Measurements from ENCODE around the gene BABAM2.

DNA sequence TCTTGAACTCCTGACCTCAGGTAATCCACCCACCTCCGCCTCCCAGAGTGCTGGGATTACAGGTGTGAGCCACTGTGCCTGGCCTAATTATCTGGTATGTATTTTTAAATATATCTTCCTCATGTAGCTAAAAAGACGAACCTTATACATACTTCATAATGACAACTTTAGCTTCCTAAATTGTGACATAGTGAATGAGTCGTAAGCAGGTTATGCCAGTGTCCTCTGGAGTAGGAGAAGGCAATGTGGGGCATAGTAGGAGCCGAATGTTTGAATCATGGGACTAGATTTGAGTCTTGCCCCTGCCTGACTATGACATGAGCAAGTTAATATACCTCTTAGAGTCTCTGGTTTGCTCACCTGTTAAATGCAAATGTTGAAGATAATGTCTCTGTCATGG lies 406.4 kb downstream of the BABAM2 start:
- no peak for TF ChIP-seq POLR2A (IDR thresholded peaks at IDR 0.05; ENCODE audit: low read depth, low read length)
- TF ChIP-seq, protein P1, sequence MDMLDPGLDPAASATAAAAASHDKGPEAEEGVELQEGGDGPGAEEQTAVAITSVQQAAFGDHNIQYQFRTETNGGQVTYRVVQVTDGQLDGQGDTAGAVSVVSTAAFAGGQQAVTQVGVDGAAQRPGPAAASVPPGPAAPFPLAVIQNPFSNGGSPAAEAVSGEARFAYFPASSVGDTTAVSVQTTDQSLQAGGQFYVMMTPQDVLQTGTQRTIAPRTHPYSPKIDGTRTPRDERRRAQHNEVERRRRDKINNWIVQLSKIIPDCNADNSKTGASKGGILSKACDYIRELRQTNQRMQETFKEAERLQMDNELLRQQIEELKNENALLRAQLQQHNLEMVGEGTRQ (IDR thresholded peaks at IDR 0.05; ENCODE audit: borderline replicate concordance, low read depth, low read length): no peak
- TF ChIP-seq CHD2 (IDR thresholded peaks at IDR 0.05; ENCODE audit: borderline replicate concordance, low read depth, low read length): no peak
- TF ChIP-seq, protein P2, sequence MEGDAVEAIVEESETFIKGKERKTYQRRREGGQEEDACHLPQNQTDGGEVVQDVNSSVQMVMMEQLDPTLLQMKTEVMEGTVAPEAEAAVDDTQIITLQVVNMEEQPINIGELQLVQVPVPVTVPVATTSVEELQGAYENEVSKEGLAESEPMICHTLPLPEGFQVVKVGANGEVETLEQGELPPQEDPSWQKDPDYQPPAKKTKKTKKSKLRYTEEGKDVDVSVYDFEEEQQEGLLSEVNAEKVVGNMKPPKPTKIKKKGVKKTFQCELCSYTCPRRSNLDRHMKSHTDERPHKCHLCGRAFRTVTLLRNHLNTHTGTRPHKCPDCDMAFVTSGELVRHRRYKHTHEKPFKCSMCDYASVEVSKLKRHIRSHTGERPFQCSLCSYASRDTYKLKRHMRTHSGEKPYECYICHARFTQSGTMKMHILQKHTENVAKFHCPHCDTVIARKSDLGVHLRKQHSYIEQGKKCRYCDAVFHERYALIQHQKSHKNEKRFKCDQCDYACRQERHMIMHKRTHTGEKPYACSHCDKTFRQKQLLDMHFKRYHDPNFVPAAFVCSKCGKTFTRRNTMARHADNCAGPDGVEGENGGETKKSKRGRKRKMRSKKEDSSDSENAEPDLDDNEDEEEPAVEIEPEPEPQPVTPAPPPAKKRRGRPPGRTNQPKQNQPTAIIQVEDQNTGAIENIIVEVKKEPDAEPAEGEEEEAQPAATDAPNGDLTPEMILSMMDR (IDR thresholded peaks at IDR 0.05 in 2 of 3, conservative IDR thresholded peaks at IDR 0.05 in 1 of 3; ENCODE audit: control insufficient read depth in 2 of 3, extremely low read depth in 1 of 3, insufficient read depth in 1 of 3, low read depth in 3 of 3, low read length in 3 of 3): no peak
- TF ChIP-seq, protein P3, sequence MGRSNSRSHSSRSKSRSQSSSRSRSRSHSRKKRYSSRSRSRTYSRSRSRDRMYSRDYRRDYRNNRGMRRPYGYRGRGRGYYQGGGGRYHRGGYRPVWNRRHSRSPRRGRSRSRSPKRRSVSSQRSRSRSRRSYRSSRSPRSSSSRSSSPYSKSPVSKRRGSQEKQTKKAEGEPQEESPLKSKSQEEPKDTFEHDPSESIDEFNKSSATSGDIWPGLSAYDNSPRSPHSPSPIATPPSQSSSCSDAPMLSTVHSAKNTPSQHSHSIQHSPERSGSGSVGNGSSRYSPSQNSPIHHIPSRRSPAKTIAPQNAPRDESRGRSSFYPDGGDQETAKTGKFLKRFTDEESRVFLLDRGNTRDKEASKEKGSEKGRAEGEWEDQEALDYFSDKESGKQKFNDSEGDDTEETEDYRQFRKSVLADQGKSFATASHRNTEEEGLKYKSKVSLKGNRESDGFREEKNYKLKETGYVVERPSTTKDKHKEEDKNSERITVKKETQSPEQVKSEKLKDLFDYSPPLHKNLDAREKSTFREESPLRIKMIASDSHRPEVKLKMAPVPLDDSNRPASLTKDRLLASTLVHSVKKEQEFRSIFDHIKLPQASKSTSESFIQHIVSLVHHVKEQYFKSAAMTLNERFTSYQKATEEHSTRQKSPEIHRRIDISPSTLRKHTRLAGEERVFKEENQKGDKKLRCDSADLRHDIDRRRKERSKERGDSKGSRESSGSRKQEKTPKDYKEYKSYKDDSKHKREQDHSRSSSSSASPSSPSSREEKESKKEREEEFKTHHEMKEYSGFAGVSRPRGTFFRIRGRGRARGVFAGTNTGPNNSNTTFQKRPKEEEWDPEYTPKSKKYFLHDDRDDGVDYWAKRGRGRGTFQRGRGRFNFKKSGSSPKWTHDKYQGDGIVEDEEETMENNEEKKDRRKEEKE (IDR thresholded peaks at IDR 0.05): no peak
- TF ChIP-seq SMARCA5 (IDR thresholded peaks at IDR 0.05): no peak
- TF ChIP-seq YY1 (IDR thresholded peaks at IDR 0.05; ENCODE audit: low read depth, low read length): no peak
- TF ChIP-seq YBX1 (IDR thresholded peaks at IDR 0.05): no peak
- no peak for TF ChIP-seq CBX3 (IDR thresholded peaks at IDR 0.05; ENCODE audit: borderline replicate concordance, low read depth)
